Inflammatory macrophage treated with lipopolysaccharide for 1 hour (primary cell): Measurements from ENCODE around the gene SLC7A10.
A peak's percentile ranks its signal among the peaks of the same experiment; 100 is the strongest.

Experiments used
- DNase-seq, 2 donors: peaks; one replicate each; pipeline ENCODE4 v3.0.0-alpha.2; 2020 to 2022

The SLC7A10 gene

GRCh38 chr19:33254245-33254824 is 28.7 kb upstream of the SLC7A10 start:
- no peak for DNase-seq

- DNase-seq: peak; percentile 78 to 88
These were observed 27.3 kb upstream of the SLC7A10 start for GRCh38 chr19:33252971-33253370.

GRCh38 chr19:33252418-33252962 is 26.8 kb upstream of the SLC7A10 start:
- DNase-seq: no peak

- no peak for DNase-seq
These were observed 26.0 kb upstream of the SLC7A10 start for GRCh38 chr19:33251526-33252090.

GRCh38 chr19:33251076-33251475 is 25.4 kb upstream of the SLC7A10 start:
- DNase-seq: no peak

- no peak for DNase-seq
These were observed 24.9 kb upstream of the SLC7A10 start for GRCh38 chr19:33250500-33250899.

- no peak for DNase-seq
These were observed 24.2 kb upstream of the SLC7A10 start for GRCh38 chr19:33249740-33250366.

- peak; percentile 54 to 59 for DNase-seq
These were observed 23.4 kb upstream of the SLC7A10 start for GRCh38 chr19:33248954-33249613.

- no peak for DNase-seq
These were observed 22.9 kb upstream of the SLC7A10 start for GRCh38 chr19:33248553-33248953.

- DNase-seq: no peak
These were observed 22.5 kb upstream of the SLC7A10 start for GRCh38 chr19:33248104-33248503.

GRCh38 chr19:33247441-33247819 is 21.8 kb upstream of the SLC7A10 start:
- DNase-seq: no peak

- DNase-seq: no peak
These were observed 21.2 kb upstream of the SLC7A10 start for GRCh38 chr19:33246709-33247440.

GRCh38 chr19:33245948-33246708 is 20.5 kb upstream of the SLC7A10 start:
- DNase-seq: peak in 1 of 2 donors; percentile 66

- no peak for DNase-seq
These were observed 17.3 kb upstream of the SLC7A10 start for GRCh38 chr19:33242911-33243310.

GRCh38 chr19:33242131-33242530 is 16.5 kb upstream of the SLC7A10 start:
- no peak for DNase-seq

GRCh38 chr19:33241530-33242101 is 16.0 kb upstream of the SLC7A10 start:
- peak; percentile 61 to 76 for DNase-seq

GRCh38 chr19:33241091-33241529 is 15.5 kb upstream of the SLC7A10 start:
- no peak for DNase-seq

GRCh38 chr19:33240181-33240771 is 14.6 kb upstream of the SLC7A10 start:
- no peak for DNase-seq

- DNase-seq: no peak
These were observed 13.7 kb upstream of the SLC7A10 start for GRCh38 chr19:33239223-33239975.

- DNase-seq: no peak
These were observed 13.0 kb upstream of the SLC7A10 start for GRCh38 chr19:33238481-33239149.
